T-helper 1 cell treated with Interleukin-12 subunit alpha and Interleukin-12 subunit beta and Interleukin-4 antibody, amounts not matched to agents 30 μg/mL and 1 μg/mL, for 36 hours (primary cell): Measurements from ENCODE around the gene ATXN7.

ENCODE experiments used
- H3K27ac Mint-ChIP-seq: one replicate; pipeline ENCODE4 v1.8.0; 2021; ENCODE audit warnings: mild to moderate bottlenecking, mixed read lengths
- H3K27me3 Mint-ChIP-seq: one replicate; pipeline ENCODE4 v1.8.0; 2021; ENCODE audit warnings: low read depth, mixed read lengths
- H3K36me3 Mint-ChIP-seq: one replicate; pipeline ENCODE4 v1.8.0; 2021; ENCODE audit warnings: low read depth, mixed read lengths
- H3K4me1 Mint-ChIP-seq: one replicate; pipeline ENCODE4 v1.8.0; 2021; ENCODE audit warnings: low read depth, mixed read lengths
- H3K4me3 Mint-ChIP-seq: one replicate; pipeline ENCODE4 v1.8.0; 2021; ENCODE audit warnings: mild to moderate bottlenecking, moderate library complexity, mixed read lengths
- H3K9me3 Mint-ChIP-seq: one replicate; pipeline ENCODE4 v1.8.0; 2021; ENCODE audit warnings: mixed read lengths

Gene ATXN7

DNA sequence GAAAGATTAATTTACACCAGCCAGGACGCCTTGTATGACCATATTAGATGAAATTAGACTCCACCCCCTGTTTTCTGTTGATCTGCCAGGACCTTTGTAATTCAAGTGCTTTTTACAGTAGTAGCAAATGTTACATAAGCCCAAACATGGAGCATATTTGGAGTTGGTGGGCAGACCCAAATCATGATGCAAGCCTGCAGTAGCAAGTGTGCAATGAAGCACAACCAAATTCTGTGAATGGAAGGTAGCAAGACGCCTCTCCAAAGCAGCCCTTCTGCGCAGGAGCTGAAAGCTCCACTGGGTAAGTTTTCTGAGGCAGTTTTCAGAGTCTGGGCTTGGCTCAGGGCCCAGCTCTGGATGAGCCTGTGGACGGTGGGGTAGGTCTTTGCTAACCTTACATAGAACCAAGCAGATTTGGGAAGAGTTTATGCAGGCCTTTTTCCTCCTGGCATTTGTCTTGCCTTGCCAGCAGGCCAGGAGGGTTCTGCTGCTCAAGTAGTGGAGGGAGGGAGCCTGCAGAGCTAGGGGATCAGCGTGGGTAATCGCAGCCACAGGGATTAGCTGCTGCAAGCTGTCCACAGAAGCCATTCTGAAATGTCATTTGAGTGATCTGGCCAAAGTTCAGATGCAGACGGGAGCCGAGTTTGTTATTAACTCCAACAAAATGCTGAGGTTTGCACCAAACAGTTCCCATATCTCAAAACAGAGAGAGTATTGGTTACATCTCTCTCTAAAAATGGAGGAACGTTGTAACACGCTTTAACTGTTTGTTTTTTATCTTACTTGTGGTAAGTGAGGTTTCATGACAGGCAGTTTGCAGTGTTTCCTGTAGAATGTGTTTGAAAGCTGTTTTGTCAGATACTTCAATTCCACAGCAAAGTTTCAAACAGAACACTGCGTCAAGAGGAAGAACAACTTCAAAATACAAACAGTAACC lies 104.3 kb downstream of the ATXN7 start:
- H3K27me3 Mint-ChIP-seq: no peaks in the 10 kb centered on the region
- peaks cover 74% of the 10 kb centered on the region for H3K4me1 Mint-ChIP-seq
- peaks cover 15% of the 10 kb centered on the region for H3K36me3 Mint-ChIP-seq
- H3K4me3 Mint-ChIP-seq: peak overlapping the region; percentile 92
- no peaks in the 10 kb centered on the region for H3K9me3 Mint-ChIP-seq
- peak overlapping the region; percentile 98 for H3K27ac Mint-ChIP-seq

DNA sequence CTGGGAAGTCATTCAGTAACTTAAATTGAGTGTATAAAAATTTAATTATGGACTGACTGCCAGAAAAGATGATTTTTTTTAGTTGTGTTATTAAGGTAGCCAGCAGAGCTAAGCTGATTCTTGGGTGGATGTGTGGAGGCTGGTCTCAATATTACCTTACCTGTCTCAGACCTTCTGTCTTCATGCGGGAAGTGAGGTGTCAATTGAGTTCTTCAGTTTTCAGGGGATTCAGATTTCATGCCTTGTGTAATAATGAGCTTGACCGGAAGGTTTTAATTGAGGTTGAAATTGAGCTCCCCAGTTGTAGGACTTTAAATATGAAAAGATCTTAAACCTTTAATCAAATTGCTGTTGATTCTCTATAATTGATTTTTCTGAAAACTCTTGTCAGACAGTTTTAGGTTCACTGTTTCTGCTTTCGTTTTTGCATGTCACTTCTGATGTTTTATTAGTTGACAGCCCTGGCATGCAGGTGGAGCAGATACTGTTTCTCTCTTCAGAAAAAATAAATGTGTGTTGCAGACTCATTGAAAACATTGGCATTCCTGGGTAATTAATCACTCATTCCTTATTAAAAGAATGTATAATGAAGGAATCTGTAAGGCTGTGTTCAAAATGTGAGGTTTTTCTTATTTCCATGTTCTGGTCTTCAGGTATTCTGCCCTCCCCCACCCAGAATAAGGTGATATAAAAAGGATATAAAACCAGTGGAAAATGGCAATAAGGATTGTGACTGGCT lies 105.1 kb downstream of the ATXN7 start:
- H3K27ac Mint-ChIP-seq: peak overlapping the region; percentile 98

DNA sequence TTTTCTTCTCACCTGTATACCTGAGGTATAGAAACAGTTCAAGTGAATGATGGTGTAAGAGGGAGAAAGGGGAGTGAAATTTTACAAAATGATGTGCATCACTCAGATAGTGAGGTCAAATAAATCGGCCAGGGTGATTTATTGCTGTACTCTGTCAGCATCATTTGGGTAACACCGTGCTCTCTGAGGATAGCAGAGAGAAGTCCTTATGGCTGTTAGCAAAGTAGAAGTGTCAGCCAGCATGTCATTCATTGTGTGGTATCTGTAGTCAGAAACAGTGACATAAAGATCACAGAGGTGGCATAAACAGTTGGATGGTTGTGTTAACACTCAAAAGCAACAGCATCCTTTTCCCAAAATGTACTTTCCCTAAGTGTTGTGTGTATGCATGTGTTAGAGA lies 106.2 kb downstream of the ATXN7 start:
- H3K9me3 Mint-ChIP-seq: no peaks in the 10 kb centered on the region
- peaks cover 78% of the 10 kb centered on the region for H3K4me1 Mint-ChIP-seq
- H3K27ac Mint-ChIP-seq: peak overlapping the region; percentile 98
- peak overlapping the region; percentile 92 for H3K4me3 Mint-ChIP-seq
- no peaks in the 10 kb centered on the region for H3K27me3 Mint-ChIP-seq
- peaks cover 25% of the 10 kb centered on the region for H3K36me3 Mint-ChIP-seq

More for the DNA sequence above, 105.1 kb downstream of the ATXN7 start:
- H3K27me3 Mint-ChIP-seq: no peaks in the 10 kb centered on the region
- H3K36me3 Mint-ChIP-seq: peaks cover 20% of the 10 kb centered on the region
- peaks cover 79% of the 10 kb centered on the region for H3K4me1 Mint-ChIP-seq
- H3K9me3 Mint-ChIP-seq: no peaks in the 10 kb centered on the region
- peak overlapping the region; percentile 92 for H3K4me3 Mint-ChIP-seq

DNA sequence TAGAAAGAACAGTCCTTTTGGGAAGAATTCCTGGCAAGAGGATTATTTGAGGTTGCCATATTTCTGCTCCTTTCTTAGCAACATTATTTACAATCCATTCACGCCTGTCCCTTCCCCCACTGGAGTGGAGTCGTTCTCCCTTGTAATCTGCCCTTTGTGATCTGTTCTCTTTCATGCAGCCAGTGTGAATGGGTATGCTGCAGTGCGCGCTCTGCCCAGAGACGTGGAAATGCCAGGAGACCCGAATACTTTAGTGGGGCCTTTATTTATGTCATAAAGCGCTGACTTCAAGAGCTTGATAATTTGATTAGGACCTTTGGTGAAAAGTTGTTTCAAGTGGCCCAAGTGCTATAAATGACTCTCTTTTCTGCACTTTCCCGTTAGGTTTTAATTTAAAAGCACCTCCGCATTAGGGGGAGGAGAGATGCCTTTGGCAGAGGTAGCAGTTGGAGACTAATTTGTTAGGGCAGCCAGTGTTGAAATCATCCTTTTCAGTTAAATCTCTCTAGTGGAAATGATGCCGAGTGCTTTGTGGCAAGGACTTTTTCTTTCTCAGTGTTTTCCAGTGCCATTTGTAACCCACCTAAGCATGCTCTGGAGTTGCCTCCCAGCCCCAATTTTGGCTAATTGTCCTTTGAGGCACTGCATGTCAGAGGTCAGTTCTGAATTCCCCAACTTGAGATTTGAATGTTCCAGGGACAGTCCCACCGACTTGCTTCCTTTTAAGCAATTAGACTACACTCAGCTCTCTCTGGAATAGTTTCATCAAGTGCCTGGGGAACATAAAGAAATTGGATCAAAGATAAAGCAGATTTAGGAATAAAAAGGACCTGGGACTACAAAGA lies 107.2 kb downstream of the ATXN7 start:
- no peaks in the 10 kb centered on the region for H3K9me3 Mint-ChIP-seq
- peak overlapping the region; percentile 78 for H3K27ac Mint-ChIP-seq
- H3K4me1 Mint-ChIP-seq: peaks cover 76% of the 10 kb centered on the region
- no peaks in the 10 kb centered on the region for H3K27me3 Mint-ChIP-seq
- peaks cover 28% of the 10 kb centered on the region for H3K36me3 Mint-ChIP-seq
- peak overlapping the region; percentile 75 for H3K4me3 Mint-ChIP-seq

DNA sequence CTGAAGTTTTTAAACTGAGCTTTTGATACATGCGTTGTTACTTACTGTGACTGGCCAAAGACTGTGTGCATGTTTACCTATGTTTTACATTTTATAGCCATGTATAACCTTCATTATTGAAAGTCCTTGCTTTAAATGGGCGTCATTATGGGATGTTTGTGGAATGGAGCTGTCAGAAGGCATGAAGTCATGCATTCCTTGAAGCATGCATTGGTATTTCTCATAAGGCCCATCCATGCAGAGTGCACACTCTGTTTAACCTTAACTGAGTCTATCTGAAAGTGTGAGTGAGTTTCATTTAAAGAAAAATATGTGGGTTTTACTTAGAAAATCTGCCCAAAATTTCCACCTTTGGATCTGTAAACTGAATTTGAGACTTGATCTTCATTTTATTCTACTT lies 108.5 kb downstream of the ATXN7 start:
- H3K27me3 Mint-ChIP-seq: no peaks in the 10 kb centered on the region
- peak overlapping the region; percentile 58 for H3K27ac Mint-ChIP-seq
- peaks cover 33% of the 10 kb centered on the region for H3K36me3 Mint-ChIP-seq
- peaks cover 78% of the 10 kb centered on the region for H3K4me1 Mint-ChIP-seq
- peak overlapping the region; percentile 25 for H3K4me3 Mint-ChIP-seq
- no peaks in the 10 kb centered on the region for H3K9me3 Mint-ChIP-seq

DNA sequence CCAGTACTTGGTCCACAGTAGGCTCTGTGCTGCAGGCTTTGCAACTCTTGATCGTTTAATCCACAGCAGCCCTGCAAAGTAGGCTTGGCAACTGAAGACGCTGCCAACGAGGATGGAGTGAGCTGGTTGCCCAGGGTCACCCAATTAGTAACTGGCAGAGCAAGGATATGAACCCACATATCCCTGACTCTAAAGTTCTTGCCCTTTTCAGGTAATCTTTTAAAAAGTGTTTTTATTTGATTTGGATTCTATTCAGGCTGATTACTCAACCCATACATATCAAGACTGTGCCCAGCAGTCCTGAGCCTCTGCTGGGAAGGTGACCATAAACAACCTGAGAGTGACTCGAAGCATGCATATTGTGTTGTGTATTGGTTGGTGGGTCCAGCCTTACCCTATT lies 109.3 kb downstream of the ATXN7 start:
- Mint-ChIP-seq H3K9me3 (no peaks in the 10 kb centered on the region), H3K36me3 (peaks cover 35% of the 10 kb centered on the region), H3K4me1 (peaks cover 80% of the 10 kb centered on the region), H3K27me3 (no peaks in the 10 kb centered on the region), H3K27ac (peak overlapping the region; percentile 58), H3K4me3 (no peak overlapping the region)

DNA sequence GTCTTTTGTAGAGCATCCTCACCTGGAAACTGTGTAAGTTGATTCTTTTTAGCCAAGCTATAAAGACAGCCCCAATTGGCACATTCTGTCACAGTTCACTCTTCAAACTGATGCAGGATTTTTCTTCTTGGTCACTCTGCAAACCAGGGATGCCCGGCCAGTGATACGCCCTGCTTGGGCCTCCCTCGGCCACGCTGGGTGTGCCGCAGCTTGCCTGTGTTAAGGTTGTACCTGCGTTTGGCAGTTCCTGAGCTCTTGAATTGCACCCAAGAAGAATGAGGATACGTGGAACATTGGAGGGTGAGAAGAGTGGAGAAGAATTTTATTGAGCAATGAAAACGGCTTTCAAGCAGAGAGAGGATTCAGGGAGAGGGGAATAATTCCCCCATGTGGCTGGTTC lies 109.7 kb downstream of the ATXN7 start:
- Mint-ChIP-seq H3K4me1 (peaks cover 80% of the 10 kb centered on the region), H3K27me3 (no peaks in the 10 kb centered on the region), H3K27ac (no peak overlapping the region), H3K9me3 (no peaks in the 10 kb centered on the region), H3K4me3 (no peak overlapping the region), H3K36me3 (peaks cover 33% of the 10 kb centered on the region)

DNA sequence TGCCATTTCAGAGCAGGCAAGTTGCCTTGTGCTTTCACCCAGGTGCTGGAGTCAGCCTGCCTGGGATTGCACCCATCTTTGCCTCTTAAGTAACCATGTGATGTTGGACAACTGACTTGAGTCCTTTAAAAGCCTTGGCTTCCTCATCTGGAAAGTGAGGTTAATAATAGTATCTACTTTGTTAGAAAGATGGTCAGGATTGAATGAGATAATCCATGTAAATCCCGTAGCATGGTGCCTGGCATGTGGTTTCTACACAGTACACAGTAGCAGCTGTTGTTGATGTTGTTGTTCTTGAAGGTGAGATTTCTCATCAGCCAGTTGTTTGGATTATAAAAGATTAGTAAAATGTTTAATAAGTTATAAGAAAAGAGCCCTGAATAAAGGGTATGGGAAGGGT lies 110.8 kb downstream of the ATXN7 start:
- H3K27ac Mint-ChIP-seq: no peak overlapping the region
- no peaks in the 10 kb centered on the region for H3K9me3 Mint-ChIP-seq
- no peaks in the 10 kb centered on the region for H3K27me3 Mint-ChIP-seq
- peaks cover 81% of the 10 kb centered on the region for H3K4me1 Mint-ChIP-seq
- peaks cover 33% of the 10 kb centered on the region for H3K36me3 Mint-ChIP-seq
- no peak overlapping the region for H3K4me3 Mint-ChIP-seq

DNA sequence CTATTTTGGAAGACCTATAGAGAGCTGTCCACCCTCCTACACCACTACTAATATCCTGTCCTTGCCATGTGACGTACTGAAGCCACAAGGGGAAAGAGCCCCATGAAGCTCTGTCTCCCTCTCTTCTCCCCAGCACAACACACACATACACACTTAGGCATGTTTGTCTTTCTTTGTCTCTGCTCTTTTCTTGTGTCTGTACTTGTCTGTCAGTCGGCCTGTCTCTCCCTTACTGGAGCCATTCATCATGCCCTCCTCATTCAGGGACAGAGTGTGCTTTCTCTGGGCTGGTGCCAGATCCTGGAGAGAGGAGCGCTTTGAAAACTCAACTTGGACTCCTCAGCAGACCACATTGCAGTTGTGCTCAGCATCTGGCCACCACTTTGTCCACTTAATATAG lies 112.1 kb downstream of the ATXN7 start:
- no peaks in the 10 kb centered on the region for H3K9me3 Mint-ChIP-seq
- peaks cover 78% of the 10 kb centered on the region for H3K4me1 Mint-ChIP-seq
- H3K36me3 Mint-ChIP-seq: peaks cover 40% of the 10 kb centered on the region
- no peak overlapping the region for H3K27ac Mint-ChIP-seq
- no peaks in the 10 kb centered on the region for H3K27me3 Mint-ChIP-seq
- no peak overlapping the region for H3K4me3 Mint-ChIP-seq

DNA sequence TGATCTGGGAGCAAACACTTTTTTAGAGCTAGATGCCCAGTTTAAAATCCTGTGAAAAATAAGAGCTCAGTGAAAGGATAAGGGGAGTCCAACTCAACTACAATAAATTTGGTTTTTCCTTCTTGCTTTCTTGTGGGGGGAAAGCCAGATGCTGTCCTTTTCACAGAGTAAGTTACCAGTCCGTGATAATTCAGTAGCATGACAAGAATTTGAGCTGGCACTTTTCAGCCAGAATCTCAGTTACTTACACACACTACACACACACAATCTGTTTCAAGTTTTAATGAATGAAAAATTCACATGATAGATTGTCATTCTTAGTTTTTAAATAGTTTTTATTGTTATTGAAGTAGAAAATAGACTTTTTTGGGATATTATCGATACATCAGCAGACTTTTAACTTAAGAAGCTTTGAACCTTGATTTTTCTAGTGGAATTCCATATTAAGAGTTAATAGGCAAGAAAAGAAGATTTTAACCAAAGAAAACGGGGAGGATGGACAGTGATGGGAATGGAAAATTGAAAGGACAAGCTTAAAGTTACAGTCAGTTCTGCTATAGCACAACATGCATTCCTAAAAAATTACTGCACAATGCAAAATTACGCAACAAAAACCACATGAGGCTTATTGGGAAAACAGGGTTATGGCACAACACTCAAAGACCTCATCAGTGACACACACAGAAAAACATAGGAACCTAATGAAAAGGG lies 112.6 kb downstream of the ATXN7 start:
- Mint-ChIP-seq H3K9me3 (no peaks in the 10 kb centered on the region), H3K27ac (peak overlapping the region; percentile 26), H3K4me3 (no peak overlapping the region), H3K27me3 (no peaks in the 10 kb centered on the region), H3K4me1 (peaks cover 72% of the 10 kb centered on the region), H3K36me3 (peaks cover 43% of the 10 kb centered on the region)

DNA sequence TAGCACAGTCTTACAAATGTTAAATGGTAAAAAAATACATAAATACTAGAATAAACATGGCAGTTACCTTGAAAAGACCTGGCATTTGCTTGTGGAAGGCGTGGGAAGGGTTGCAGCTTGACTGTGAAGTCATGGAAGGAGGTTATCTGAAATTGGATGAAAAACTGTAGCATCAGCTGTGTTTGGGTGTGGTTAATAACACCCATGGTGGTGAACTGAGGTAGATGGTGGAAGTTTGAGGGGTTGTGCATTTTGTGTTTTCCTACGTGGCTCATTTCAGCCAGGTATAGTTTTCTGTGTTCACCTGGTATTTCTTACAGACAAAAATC lies 113.2 kb downstream of the ATXN7 start:
- H3K27ac Mint-ChIP-seq: peak overlapping the region; percentile 61
- no peaks in the 10 kb centered on the region for H3K27me3 Mint-ChIP-seq
- H3K4me1 Mint-ChIP-seq: peaks cover 70% of the 10 kb centered on the region

DNA sequence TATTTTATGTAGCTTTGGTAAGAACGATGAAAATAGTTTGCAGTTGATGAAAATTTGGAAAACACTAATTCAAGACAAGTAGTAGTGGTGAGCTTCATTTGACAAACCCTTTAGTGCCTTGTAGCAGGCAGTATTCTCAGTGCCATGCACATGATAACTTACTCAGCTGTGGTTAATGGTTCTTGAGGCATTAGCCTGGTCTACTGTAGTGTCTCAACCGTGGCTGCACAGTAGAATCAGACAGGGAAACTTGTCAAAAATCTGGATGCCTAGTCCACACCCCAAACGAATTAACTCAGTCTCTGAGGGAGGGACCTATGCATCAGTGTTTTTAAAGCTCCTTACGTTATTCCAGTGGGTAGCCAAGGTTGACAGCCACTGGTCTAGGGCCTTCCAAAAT lies 114.2 kb downstream of the ATXN7 start:
- H3K27ac Mint-ChIP-seq: peak overlapping the region; percentile 79
- H3K27me3 Mint-ChIP-seq: no peaks in the 10 kb centered on the region
- H3K36me3 Mint-ChIP-seq: peaks cover 53% of the 10 kb centered on the region
- H3K4me1 Mint-ChIP-seq: peaks cover 70% of the 10 kb centered on the region
- no peak overlapping the region for H3K4me3 Mint-ChIP-seq
- no peaks in the 10 kb centered on the region for H3K9me3 Mint-ChIP-seq

More for the DNA sequence above, 113.2 kb downstream of the ATXN7 start:
- H3K9me3 Mint-ChIP-seq: no peaks in the 10 kb centered on the region
- no peak overlapping the region for H3K4me3 Mint-ChIP-seq
- H3K36me3 Mint-ChIP-seq: peaks cover 44% of the 10 kb centered on the region

DNA sequence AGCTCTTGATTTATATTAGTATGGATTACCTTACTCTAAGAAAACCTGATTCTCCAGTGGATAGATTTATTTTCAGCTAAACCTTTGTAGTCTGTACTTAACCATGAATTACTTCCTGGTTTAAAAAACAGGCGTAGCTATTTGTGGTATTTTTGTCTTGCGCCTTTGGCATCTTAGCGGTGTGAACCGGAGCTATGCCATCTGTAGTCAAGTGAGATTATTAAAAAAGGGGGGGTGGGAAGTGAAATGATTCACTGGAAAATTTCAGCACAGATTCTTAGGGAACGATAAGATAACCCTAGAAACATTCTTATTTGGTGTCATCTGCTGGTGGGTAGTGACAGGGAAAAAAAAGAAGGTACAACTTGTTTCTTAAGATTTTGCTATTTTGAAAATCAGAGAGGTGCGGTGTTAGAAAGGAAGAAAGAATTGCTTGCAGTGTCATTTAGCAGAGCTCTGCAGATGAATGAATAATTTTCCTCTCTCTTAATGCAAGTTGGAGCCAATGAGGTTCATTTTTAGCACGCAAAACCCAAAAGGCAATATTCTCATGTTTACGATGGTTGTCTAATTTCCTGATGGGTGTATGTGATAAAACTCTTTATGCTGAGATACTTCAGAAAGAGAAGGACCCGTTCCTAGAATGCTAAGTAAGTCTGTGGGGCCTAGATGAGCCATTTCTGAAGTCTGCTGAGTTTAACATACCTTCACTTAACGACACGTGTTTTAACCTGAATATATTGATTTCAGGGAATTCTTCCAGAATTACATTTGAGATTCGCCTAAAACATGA lies 115.6 kb downstream of the ATXN7 start:
- peaks cover 48% of the 10 kb centered on the region for H3K36me3 Mint-ChIP-seq

More for the DNA sequence above, 115.6 kb downstream of the ATXN7 start:
- Mint-ChIP-seq H3K4me1 (peaks cover 66% of the 10 kb centered on the region), H3K27ac (peak overlapping the region; percentile 83), H3K4me3 (peak overlapping the region; percentile 78), H3K27me3 (no peaks in the 10 kb centered on the region), H3K9me3 (no peaks in the 10 kb centered on the region)
